Tibial artery (tissue), 4 donors: ENCODE results near the gene SERPINA4.

Experiments
- DNase-seq, 2 donors: peaks; one replicate each; pipeline ENCODE4 v3.0.0-alpha.2; 2019
- H3K27ac ChIP-seq, 2 donors: fragments of 200-600 bp; sonication (generic) in 1 of 2; 1 replicate in 1 of 2; 2 replicates in 1 of 2; pipeline ENCODE4 v1.5.1; 2018 to 2019; ENCODE audit warnings: mild to moderate bottlenecking in 1 of 2
- H3K27me3 ChIP-seq, 2 donors: fragments of 200-600 bp; sonication (generic) in 1 of 2; one replicate each; pipeline versions ENCODE4 v1.5.1 to v1.6.0; 2016 to 2019
- H3K36me3 ChIP-seq, 3 donors: fragments of 200-600 bp; sonication (generic) in 2 of 3; one replicate each; pipeline ENCODE4 v1.5.1; 2016 to 2019; ENCODE audit warnings: mild to moderate bottlenecking in 2 of 3
- H3K4me1 ChIP-seq, 4 donors: fragments of 200-600 bp; sonication (generic) in 2 of 4; 1 replicate in 3 of 4; 2 replicates in 1 of 4; pipeline ENCODE4 v1.5.1; 2016 to 2019
- H3K4me3 ChIP-seq, 2 donors: fragments of 200-600 bp; sonication (generic) in 1 of 2; 1 replicate in 1 of 2; 2 replicates in 1 of 2; pipeline ENCODE4 v1.5.1; 2018 to 2019; ENCODE audit warnings: mild to moderate bottlenecking in 2 of 2
- H3K9me3 ChIP-seq, 3 donors: fragments of 200-600 bp; sonication (generic) in 1 of 3; one replicate each; pipeline ENCODE4 v1.5.1; 2016 to 2019
- CTCF ChIP-seq, 2 experiments: fragments of 200-600 bp in 1 of 2; fragments of 450-650 bp in 1 of 2; IDR thresholded peaks; one replicate each; pipeline ENCODE4 v1.5.1; 2017 to 2019; ENCODE audit warnings: antibody characterized with exemption in 2 of 2, mild to moderate bottlenecking in 1 of 2, moderate library complexity in 1 of 2
- intact Hi-C: fragments of 100-400 bp; cut with DNase I; formaldehyde crosslinking; loops from one replicate; pipeline ENCODE4 v1.15.0; 2023; ENCODE audit warnings: low total_unique reads

Gene SERPINA4

GRCh38 chr14:94582199-94582750, 21.0 kb downstream of the SERPINA4 start:
- Histone ChIP-seq H3K4me3 (no peak overlapping the region), H3K4me1 (peaks cover 0 to 19% (median 0%) of the 10 kb centered on the region in 4 donors)

GRCh38 chr14:94582851-94583250, 21.6 kb downstream of the SERPINA4 start:
- Histone ChIP-seq H3K36me3 (no peaks in the 10 kb centered on the region), H3K9me3 (no peaks in the 10 kb centered on the region), H3K27ac (no peak overlapping the region), H3K4me3 (no peak overlapping the region), H3K4me1 (peaks cover 0 to 19% (median 0%) of the 10 kb centered on the region in 4 donors), H3K27me3 (peaks cover 0 to 12% of the 10 kb centered on the region in 2 donors)
- DNase-seq = no peak
- intact Hi-C loops = no loop called here
- TF ChIP-seq CTCF (IDR thresholded peaks at IDR 0.05) = no peak

More at GRCh38 chr14:94582199-94582750, 21.0 kb downstream of the SERPINA4 start:
- H3K27me3 ChIP-seq = peaks cover 0 to 12% of the 10 kb centered on the region in 2 donors
- H3K27ac ChIP-seq = no peak overlapping the region
- intact Hi-C loops = no loop called here
- TF ChIP-seq CTCF (IDR thresholded peaks at IDR 0.05) = no peak
- DNase-seq = no peak
- no peaks in the 10 kb centered on the region for H3K36me3 ChIP-seq
- H3K9me3 ChIP-seq = no peaks in the 10 kb centered on the region

GRCh38 chr14:94583557-94583956, 22.3 kb downstream of the SERPINA4 start:
- Histone ChIP-seq H3K36me3 (no peaks in the 10 kb centered on the region), H3K4me3 (no peak overlapping the region), H3K9me3 (no peaks in the 10 kb centered on the region), H3K27ac (no peak overlapping the region), H3K27me3 (peaks cover 0 to 8% of the 10 kb centered on the region in 2 donors), H3K4me1 (peaks cover 0 to 19% (median 0%) of the 10 kb centered on the region in 4 donors)
- no peak for TF ChIP-seq CTCF (IDR thresholded peaks at IDR 0.05)
- intact Hi-C loops = no loop called here
- DNase-seq = no peak

GRCh38 chr14:94584591-94585280, 23.5 kb downstream of the SERPINA4 start:
- intact Hi-C loops = no loop called here
- no peak for DNase-seq
- H3K4me3 ChIP-seq = no peak overlapping the region
- H3K4me1 ChIP-seq = peaks cover 0 to 19% (median 0%) of the 10 kb centered on the region in 4 donors
- H3K27ac ChIP-seq = no peak overlapping the region
- peaks cover 0 to 6% of the 10 kb centered on the region in 2 donors for H3K27me3 ChIP-seq
- no peak for TF ChIP-seq CTCF (IDR thresholded peaks at IDR 0.05)
- no peaks in the 10 kb centered on the region for H3K9me3 ChIP-seq
- no peaks in the 10 kb centered on the region for H3K36me3 ChIP-seq

GRCh38 chr14:94586635-94587034, 25.4 kb downstream of the SERPINA4 start:
- no peak for DNase-seq

More at GRCh38 chr14:94586635-94587034, 25.4 kb downstream of the SERPINA4 start:
- Histone ChIP-seq H3K27me3 (no peaks in the 10 kb centered on the region), H3K27ac (no peak overlapping the region), H3K4me3 (no peak overlapping the region), H3K36me3 (no peaks in the 10 kb centered on the region), H3K9me3 (no peaks in the 10 kb centered on the region), H3K4me1 (peaks cover 0 to 11% (median 0%) of the 10 kb centered on the region in 4 donors)
- intact Hi-C loops = no loop called here
- TF ChIP-seq CTCF (IDR thresholded peaks at IDR 0.05) = no peak
